Stimulated activated naive CD8-positive, alpha-beta T cell treated with anti-CD3 and anti-CD28 coated beads, Interleukin-15, Interleukin-2, amounts not matched to agents 100 ng/mL and 50 ng/mL, for 24 hours (primary cell): Measurements from ENCODE around the gene DEDD2.

Experiments used
- H3K27ac Mint-ChIP-seq: one replicate; pipeline ENCODE4 v1.8.0; 2021; ENCODE audit warnings: mild to moderate bottlenecking, mixed read lengths
- H3K27me3 Mint-ChIP-seq: one replicate; pipeline ENCODE4 v1.8.0; 2021; ENCODE audit warnings: mixed read lengths
- H3K36me3 Mint-ChIP-seq: one replicate; pipeline ENCODE4 v1.8.0; 2021; ENCODE audit warnings: low read depth, mixed read lengths
- H3K4me1 Mint-ChIP-seq: one replicate; pipeline ENCODE4 v1.8.0; 2021; ENCODE audit warnings: low read depth, mixed read lengths
- H3K4me3 Mint-ChIP-seq: one replicate; pipeline ENCODE4 v1.8.0; 2021; ENCODE audit warnings: mild to moderate bottlenecking, mixed read lengths
- H3K9me3 Mint-ChIP-seq: one replicate; pipeline ENCODE4 v1.8.0; 2021; ENCODE audit warnings: mixed read lengths

The DEDD2 gene

DNA sequence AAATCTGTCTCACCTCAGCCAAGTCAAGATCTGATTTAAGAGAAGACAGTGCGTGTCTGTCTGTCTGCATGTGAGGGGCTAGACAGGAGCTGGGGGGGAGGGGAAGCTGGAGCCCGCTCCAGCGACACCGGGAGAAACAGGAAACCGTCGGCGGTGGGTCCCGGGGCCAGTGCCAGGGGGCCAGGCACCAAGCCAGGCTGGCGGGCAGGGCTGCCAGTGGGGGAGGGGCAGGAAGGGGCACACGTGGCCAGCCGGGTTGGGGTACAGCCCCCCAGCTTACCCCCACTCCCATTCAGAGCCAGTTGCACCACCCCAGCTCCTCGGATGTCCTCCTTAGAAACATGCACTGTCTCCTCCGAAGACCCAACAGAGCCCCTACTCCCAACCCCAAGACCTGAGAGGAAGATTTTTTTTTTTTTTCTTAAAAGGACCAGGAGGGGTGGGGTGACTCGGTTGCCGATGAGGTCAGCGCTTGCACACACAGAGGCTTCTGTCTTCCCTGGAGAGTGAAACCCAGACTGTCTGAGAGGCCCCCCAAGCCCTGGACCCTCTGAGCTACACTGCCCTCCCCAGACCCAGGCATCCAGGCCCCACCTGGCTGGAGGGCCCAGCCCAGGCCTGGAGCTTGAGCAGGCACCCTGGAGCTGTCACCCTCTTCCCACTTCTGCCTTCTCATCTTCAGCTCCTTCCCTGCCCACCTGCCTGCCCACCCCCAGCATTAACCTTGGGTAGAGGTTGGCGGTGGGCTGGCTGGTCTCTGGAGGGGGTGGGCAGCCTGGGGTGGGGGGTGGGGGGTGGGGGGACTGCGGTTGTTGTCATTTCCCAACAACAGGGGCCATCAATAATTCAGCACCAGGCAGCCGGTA is 33.4 kb upstream of the DEDD2 start:
- Mint-ChIP-seq H3K36me3 (peaks cover 28% of the 10 kb centered on the region), H3K27ac (peak overlapping the region; percentile 75), H3K4me3 (peak overlapping the region; percentile 45), H3K27me3 (no peaks in the 10 kb centered on the region), H3K9me3 (no peaks in the 10 kb centered on the region), H3K4me1 (peaks cover 30% of the 10 kb centered on the region)

DNA sequence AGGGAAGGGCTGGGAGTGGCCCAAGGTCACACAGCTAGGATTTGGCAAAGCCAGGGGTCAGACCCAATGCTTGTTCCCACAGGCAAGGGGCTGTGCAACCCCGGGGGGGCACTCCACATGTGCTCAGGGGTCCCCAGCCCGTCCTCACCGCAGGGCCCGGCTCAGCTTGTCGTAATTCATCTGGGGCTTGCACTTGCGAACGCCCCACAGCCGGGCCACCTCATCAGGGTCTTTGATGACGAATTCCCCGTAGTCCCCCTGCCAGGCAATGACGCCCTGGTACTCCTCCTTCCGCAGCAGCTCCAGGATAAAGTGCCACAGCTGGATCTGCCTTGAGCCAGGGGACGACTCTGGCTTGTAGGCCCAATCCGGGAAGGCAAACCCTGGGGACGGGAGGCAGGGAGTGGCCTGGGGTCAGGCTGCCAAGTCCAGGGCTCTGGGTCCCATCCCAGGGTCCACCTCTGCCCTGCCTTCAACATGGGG is 32.7 kb upstream of the DEDD2 start:
- peaks cover 28% of the 10 kb centered on the region for H3K36me3 Mint-ChIP-seq
- no peaks in the 10 kb centered on the region for H3K27me3 Mint-ChIP-seq
- H3K27ac Mint-ChIP-seq: peak overlapping the region; percentile 75
- H3K4me3 Mint-ChIP-seq: peak overlapping the region; percentile 45
- H3K4me1 Mint-ChIP-seq: peaks cover 33% of the 10 kb centered on the region
- H3K9me3 Mint-ChIP-seq: no peaks in the 10 kb centered on the region

DNA sequence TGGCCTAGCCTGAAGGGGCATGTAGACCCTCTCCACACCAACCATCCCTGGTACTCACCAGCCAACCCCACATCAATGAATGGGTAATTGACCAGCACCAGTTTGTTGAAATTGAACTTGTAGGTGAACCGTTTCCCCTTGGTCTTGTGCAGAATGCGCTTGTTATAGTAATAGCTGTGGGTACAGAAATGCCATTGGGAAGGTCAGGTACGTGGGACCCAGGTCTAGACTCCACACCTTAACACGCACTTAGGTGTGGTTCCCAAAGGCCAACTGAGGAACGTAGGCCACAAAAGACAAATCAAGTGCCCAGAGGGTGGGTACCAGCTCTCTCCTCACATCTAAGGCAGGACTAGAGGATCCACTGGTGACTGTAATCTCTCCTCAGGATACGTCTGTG is 32.3 kb upstream of the DEDD2 start:
- peaks cover 37% of the 10 kb centered on the region for H3K4me1 Mint-ChIP-seq
- peak overlapping the region; percentile 75 for H3K27ac Mint-ChIP-seq
- H3K36me3 Mint-ChIP-seq: peaks cover 28% of the 10 kb centered on the region
- H3K9me3 Mint-ChIP-seq: no peaks in the 10 kb centered on the region
- no peak overlapping the region for H3K4me3 Mint-ChIP-seq
- no peaks in the 10 kb centered on the region for H3K27me3 Mint-ChIP-seq

DNA sequence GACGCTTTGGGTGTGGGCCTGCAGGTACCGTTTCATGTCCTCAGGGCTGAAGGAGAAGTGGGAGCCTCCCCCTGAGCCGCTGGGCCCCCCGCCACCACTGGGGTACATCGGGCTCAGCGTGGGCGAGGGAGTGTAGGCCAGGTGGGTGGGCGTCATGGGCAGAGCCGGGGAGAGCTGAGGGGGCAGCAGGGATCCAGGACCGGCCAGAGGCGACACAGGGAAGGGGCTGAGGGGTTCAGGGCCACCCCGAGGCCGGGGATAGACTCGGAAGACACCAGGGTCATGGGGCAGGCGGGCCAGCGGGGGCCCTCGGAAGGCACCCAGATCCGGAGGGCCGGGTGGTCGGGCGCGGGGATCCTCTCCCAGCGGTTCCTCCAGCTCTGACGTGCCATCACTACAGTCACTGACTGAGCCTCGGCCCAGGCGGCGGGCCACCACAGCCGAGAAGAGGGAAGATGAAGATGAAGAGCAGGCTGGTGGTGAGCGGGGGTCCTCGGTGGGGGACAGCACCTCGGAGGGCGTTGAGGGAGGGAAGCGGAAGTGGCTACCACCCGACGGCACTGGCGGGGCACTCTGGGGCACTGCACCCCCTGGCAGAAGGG is 31.8 kb upstream of the DEDD2 start:
- Mint-ChIP-seq H3K4me1 (peaks cover 41% of the 10 kb centered on the region), H3K9me3 (no peaks in the 10 kb centered on the region), H3K27me3 (no peaks in the 10 kb centered on the region), H3K27ac (no peak overlapping the region), H3K36me3 (peaks cover 28% of the 10 kb centered on the region), H3K4me3 (no peak overlapping the region)

DNA sequence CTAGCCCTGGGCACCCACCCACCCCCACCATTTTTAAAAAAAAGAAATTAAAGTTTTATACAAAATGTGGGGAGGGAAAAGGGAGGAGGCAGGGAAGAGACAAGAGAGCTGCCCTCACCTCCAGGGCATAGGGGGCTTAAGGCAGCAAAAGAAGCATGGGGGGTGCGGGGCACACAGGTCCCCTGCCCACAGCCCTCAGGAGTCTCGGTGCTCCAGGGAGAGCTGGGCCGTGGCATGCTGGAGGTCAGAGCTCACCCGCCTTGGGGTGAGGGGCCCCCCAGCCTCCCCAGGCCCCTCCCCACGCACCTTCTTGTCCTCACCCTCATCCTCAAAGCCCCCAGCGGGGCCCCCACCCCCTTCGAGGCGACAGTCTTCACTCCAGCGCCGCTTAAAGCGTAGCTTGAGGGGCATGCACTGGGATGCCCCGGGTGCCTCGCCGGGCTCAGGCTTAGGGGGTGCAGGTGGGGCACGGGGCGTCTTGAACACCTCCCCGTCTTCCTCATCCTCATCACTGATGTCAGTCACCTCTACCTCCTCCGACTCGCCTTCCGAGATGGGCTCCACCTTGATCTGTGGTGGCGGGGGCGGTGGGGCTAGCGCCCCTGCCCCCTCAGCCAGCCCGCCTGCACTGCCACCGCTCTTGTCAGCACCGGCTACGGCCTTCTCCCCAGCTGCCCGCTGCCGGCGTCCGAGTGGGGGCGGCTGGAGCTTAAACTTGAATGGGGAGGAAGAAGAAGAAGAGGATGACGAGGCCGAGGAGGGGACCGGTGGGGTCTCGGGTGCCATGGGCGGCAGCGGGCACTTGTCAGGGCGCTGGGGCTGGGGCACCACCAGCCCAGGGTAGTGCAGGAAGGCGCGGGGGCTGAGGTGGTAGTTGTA is 31.0 kb upstream of the DEDD2 start:
- Mint-ChIP-seq H3K27ac (no peak overlapping the region), H3K9me3 (no peaks in the 10 kb centered on the region), H3K36me3 (peaks cover 28% of the 10 kb centered on the region), H3K4me1 (peaks cover 42% of the 10 kb centered on the region), H3K4me3 (no peak overlapping the region), H3K27me3 (no peaks in the 10 kb centered on the region)

DNA sequence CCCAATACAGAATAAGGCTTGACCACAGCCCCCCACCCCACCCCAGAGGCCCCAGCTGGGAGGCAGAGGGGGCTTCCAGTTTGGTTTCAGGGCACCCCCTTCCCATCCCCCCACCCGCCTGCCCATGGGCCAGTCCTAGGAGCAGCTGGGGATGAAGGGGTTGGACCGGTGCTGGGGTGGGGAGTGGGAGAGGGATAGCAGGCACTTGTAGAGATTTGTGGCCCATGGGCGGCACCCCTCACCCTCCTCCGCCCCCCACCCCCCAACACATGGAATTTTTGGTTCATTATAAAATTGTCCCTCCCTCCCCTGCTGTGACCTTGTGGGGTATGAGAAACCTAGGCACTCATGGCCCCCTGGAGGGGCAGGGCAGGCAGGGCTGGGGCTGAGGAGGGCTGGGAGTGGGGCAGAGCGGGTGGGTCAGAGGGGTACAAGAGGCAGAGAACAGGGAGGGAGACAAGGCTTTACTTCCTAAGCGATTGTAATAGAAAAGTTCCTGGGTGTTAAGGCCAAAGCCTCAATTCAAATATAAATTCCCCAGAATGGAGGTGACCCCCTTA is 30.2 kb upstream of the DEDD2 start:
- H3K4me3 Mint-ChIP-seq: no peak overlapping the region
- H3K27me3 Mint-ChIP-seq: no peaks in the 10 kb centered on the region
- no peak overlapping the region for H3K27ac Mint-ChIP-seq
- H3K4me1 Mint-ChIP-seq: peaks cover 45% of the 10 kb centered on the region
- H3K36me3 Mint-ChIP-seq: peaks cover 24% of the 10 kb centered on the region
- H3K9me3 Mint-ChIP-seq: no peaks in the 10 kb centered on the region

DNA sequence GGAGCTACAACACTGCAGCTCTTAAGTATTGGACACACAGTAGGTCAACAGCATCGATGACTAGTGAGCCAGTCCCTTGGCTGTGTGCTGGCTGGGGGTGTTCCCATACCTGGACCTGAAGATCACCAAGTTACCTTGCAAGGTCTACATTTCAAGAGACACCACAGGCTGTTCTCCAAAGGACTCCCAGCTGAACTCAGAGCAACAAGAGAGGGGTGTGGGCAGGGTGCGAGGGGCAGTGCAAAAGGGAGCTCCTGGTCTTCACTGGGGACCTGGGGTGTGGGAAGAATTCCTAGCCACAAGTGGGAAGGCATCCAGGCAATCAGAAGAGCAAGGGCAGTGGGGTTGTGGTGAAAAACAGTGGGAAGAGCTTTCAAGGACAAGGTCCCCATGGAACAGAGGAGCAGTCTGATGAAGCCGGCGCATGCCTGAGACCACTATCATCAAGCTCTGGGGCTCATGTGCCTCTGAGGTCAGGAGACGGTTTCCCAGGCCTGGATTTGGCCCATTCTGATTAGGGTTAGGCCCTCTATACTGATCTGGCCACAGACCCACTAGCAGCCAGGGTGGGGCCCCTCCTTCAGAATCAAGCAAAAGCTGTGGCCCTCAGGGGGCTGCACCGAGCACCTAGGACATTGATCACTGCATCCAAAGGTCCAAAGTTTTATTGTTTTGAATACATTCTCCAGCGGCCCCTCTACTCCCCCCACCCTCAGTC is 29.6 kb upstream of the DEDD2 start:
- Mint-ChIP-seq H3K4me1 (peaks cover 38% of the 10 kb centered on the region), H3K4me3 (no peak overlapping the region), H3K27me3 (no peaks in the 10 kb centered on the region), H3K36me3 (peaks cover 21% of the 10 kb centered on the region), H3K27ac (peak overlapping the region; percentile 16), H3K9me3 (no peaks in the 10 kb centered on the region)

DNA sequence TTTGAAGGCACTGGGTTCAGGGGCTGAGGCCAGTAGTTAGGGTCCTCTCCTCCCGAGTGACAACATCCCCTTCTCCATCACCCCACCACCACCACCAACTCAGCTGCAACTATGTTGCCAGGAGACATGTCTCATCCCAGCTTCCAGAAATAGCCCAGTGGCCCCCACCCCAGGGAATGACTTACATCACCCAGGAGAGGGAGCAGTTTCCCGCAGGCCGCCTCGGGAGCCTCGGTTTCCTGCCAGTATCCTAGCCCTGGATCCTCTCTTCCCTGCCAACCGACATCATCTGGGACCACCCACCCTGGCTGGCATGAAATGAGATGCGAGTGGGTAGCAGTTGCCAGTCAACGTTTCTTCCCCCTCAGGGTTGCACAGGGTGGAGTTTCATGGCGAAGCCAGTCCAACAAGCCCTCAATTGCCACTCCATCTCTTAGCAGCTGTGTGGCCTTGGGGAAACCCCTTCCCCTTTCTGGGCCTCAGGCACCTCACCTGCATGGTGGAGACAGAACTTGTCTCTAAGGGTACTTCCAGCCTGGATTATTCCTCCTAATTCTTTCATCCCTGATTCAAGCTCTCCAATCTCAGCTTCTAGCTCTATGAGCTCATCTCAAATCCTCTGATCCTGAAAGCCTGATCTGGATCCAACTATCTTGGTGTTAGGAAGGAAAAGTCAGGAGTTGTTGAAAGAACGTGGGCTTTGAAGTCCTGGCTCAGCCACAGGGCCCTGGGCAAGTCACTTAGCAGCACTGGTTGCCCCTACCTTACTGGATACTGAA is 28.9 kb upstream of the DEDD2 start:
- no peaks in the 10 kb centered on the region for H3K27me3 Mint-ChIP-seq
- peaks cover 21% of the 10 kb centered on the region for H3K36me3 Mint-ChIP-seq
- no peak overlapping the region for H3K4me3 Mint-ChIP-seq
- no peaks in the 10 kb centered on the region for H3K9me3 Mint-ChIP-seq
- peak overlapping the region; percentile 16 for H3K27ac Mint-ChIP-seq
- H3K4me1 Mint-ChIP-seq: peaks cover 36% of the 10 kb centered on the region

DNA sequence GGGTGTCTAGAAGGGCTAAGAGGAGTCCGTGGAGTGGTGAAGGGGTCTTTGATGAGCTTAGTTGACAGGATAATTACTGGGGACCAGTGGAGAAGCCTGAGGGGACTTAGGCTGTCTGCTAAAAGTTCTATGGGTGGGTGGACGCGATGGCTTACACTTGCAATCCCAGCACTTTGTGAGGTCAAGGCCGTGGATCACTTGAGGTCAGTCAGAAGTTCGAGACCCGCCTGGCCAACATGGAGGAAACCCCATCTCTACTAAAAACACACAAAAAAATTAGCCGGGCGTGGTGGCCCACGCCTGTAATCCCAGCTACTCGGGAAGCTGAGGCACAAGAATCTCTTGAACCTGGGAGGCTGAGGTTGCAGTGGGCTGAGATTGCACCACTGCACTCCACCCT is 27.8 kb upstream of the DEDD2 start:
- Mint-ChIP-seq H3K27ac (peak overlapping the region; percentile 99), H3K4me1 (peaks cover 47% of the 10 kb centered on the region), H3K4me3 (peak overlapping the region; percentile 91), H3K27me3 (no peaks in the 10 kb centered on the region), H3K36me3 (peaks cover 22% of the 10 kb centered on the region), H3K9me3 (no peaks in the 10 kb centered on the region)

DNA sequence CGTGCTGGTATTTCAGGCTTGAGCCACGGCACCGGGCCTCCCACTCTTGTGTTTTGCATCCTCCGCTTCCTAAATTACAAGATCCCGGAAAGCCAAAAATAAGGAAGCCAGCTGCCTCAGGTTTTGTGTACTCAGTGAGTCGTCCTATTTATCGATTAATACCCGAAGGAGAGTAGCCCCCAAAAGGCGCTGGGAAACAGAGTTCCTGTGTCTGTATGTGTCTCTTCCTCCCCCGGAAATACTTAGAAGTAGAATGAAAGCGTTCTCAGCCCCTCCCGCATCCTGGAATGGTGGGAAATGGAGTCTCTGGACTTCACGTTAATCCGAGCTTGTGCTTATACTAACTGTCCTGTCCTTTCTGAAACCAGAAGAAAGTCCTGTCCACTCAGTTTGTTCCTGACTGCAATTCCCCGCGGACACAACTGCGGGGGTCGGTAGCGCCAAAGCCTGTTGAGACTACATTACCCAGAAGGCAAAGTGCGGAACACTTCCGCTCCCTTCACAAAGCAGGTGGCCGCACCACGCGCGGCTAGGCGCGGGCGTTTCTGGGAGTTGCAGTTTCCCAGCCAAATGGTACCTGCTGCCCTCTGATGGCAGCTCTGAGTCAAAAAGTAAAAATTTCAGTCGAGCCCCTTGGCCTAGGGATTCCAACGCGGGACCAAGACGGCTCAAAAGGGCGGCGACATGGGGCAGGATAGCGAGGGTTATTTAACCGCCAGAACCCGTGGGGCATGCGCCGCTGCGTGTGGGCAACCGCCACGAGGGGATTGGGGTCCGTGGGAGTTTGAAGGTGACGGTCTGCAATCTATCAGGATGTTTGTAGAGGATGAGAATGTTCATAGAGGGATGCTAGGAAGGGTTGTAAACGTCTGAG is 27.1 kb upstream of the DEDD2 start:
- Mint-ChIP-seq H3K4me3 (peak overlapping the region; percentile 91), H3K27me3 (no peaks in the 10 kb centered on the region), H3K36me3 (peaks cover 22% of the 10 kb centered on the region), H3K27ac (peak overlapping the region; percentile 99), H3K9me3 (no peaks in the 10 kb centered on the region), H3K4me1 (peaks cover 50% of the 10 kb centered on the region)

DNA sequence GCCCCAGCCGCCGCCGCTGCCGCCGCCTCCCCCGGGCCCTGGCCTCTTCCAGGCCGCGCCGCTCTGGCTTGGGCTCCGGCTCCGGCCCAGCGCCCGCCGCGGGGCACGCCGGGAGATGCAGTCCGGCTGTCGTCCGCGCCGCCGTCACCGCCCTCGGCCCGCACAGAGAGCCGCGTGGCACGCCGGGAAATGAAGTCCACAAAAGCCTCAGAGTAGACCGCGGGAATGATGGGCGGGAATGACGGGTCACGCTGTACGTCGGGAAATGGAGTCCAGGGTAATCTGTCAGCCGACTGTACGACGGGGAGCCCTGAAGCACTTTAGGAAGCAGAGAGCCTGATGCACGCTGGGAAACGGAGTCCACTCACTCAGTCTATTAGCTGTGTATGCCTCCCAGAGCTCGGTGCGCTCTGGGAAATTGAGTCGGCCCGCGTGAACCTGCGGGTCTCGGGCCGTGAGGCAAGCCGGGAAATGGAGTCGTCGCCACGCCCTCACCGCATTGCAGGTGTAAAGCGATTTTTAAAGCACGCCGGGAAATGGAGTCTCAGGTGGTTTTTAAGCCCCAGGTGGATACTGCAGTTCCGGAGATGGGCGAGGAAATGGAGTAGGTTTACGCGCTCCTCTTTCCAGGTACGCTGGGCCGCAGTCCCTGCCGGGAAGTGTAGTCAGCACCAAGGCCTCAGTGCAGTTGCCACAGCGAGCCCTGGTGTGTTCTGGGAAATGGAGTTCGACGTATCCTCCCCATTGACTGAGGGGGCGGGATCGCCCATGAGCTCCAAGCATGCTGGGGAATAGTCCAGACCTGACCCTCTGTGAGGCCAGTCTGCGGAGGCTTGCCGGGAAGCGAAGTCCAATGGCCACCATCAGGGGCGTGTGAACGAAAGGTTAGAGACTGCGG is 25.3 kb upstream of the DEDD2 start, which contains the start of gene GSK3A:
GSK3A (minus strand) TSS at position 91 of the 898 bp plus-strand sequence. CDS start 137 bp downstream, outside the sequence.
- Mint-ChIP-seq H3K4me1 (peaks cover 57% of the 10 kb centered on the region), H3K27me3 (no peaks in the 10 kb centered on the region)

DNA sequence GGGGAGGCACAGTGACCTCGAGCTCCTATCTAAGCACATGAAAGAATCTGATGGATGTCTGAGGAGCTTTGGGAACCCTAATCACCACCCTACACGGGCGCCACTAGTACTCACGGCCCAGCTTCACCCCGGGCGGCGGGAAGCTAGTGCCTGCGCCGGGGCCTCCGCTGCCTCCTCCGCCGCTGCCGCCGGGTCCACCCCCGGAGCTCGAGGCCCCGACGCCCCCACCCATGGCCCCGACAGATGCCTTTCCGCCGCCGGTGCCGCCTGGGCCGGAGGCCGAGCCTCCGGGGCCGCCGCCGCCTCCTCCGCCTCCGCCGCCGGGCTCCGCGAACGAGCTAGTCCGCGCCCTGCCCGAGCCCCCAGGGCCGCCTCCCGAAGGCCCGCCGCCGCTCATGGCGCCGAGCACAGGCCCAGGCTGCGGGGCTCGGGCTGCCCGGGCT is 24.6 kb upstream of the DEDD2 start:
- Mint-ChIP-seq H3K4me1 (peaks cover 55% of the 10 kb centered on the region), H3K27me3 (no peaks in the 10 kb centered on the region), H3K9me3 (no peaks in the 10 kb centered on the region), H3K4me3 (peak overlapping the region; percentile 89), H3K36me3 (peaks cover 24% of the 10 kb centered on the region), H3K27ac (peak overlapping the region; percentile 89)

More for the DNA sequence above, 25.3 kb upstream of the DEDD2 start, which contains the start of gene GSK3A:
- H3K27ac Mint-ChIP-seq: peak within 1 kb of the TSS; percentile 98
- no peaks in the 10 kb centered on the region for H3K9me3 Mint-ChIP-seq
- peak within 1 kb of the TSS; percentile 91 for H3K4me3 Mint-ChIP-seq
- peaks cover 22% of the 10 kb centered on the region for H3K36me3 Mint-ChIP-seq
